HG03108 (cell line): Measurements from ENCODE around the gene CT47A7.
"Not testable (repeated sequence)": the region's sequence is repeated elsewhere in the genome, so short reads cannot be mapped to it uniquely, and the experiment has no call there.

Experiments used
- ATAC-seq: cut with Tn5 transposase; IDR thresholded peaks from one replicate; pipeline ENCODE4 v1.9.1; 2021; ENCODE audit warnings: moderate library complexity; ENCODE audit not compliant: unreplicated experiment

The CT47A7 gene

GRCh38 chrX:120956500-120956899 lies at the start of gene CT47A7:
TSS of gene CT47A7 (minus strand) at chrX:120956600. CDS start at chrX:120956345, 255 bp downstream.
- not testable (repeated sequence) for ATAC-seq

GRCh38 chrX:121000589-121000988 lies 44.2 kb upstream of the CT47A7 start:
- ATAC-seq: no peak

- no peak for ATAC-seq
These were observed 43.0 kb upstream of the CT47A7 start for GRCh38 chrX:120999413-120999812.

GRCh38 chrX:120985660-120986059 lies 29.3 kb upstream of the CT47A7 start, which contains the start of gene CT47A1:
TSS of gene CT47A1 (minus strand) at chrX:120985760. CDS start at chrX:120985529, 231 bp downstream.
- ATAC-seq: not testable (repeated sequence)
